AG04450 (cell line): ENCODE data around the gene DPP9. TPM values are rescaled to one million over a fixed set of nuclear protein-coding genes. Genes with fewer than 3 reads are reported as not detected.

Source experiments
- CTCF ChIA-PET: fragments of 300-600, 350-600 bp; formaldehyde crosslinking; extraction: SDS; loops from one replicate; lab custom pipeline; 2022; ENCODE audit warnings: antibody characterized with exemption, inconsistent platforms; lab: Charles Lee
- POLR2A ChIA-PET: fragments of 350-600 bp; formaldehyde crosslinking; extraction: SDS; loops from one replicate; lab custom pipeline; 2021; ENCODE audit warnings: antibody characterized with exemption, inconsistent platforms; lab: Yijun Ruan, JAX
- DNase-seq: peaks from one replicate; pipeline ENCODE4 v3.0.0-alpha.2; 2011; ENCODE audit warnings: low read depth, low spot score
- H3K27ac ChIP-seq: one replicate; pipeline ENCODE4 v1.5.1; 2012; ENCODE audit warnings: low read depth, low read length, control low read depth
- H3K27me3 ChIP-seq: one replicate; pipeline ENCODE4 v1.6.0; 2012; ENCODE audit warnings: low read length; ENCODE audit not compliant: control insufficient read depth, insufficient read depth
- H3K4me3 ChIP-seq: 2 replicates; pipeline ENCODE4 v1.5.1; 2011; ENCODE audit warnings: mild to moderate bottlenecking, low read depth, low read length, control low read depth
- H3K9me3 ChIP-seq: 2 replicates; pipeline ENCODE4 v1.5.1; 2012; ENCODE audit warnings: low read length; ENCODE audit not compliant: control insufficient read depth, insufficient read depth
- CTCF ChIP-seq: IDR thresholded peaks from 2 replicates; pipeline ENCODE4 v1.5.1; 2011; ENCODE audit warnings: low read depth, low read length, control low read depth, inconsistent platforms
- polyA minus RNA-seq: library from RNA; depleted of rRNA, polyadenylated mRNA; stranded (reverse); fragments of >200 nt; gene quantifications from 2 replicates; pipeline ENCODE4 v1.2.3, GENCODE V29; 2011; rRNA and poly(A)+ RNA removed
- polyA plus RNA-seq: library from polyadenylated mRNA; depleted of rRNA; stranded (reverse); fragments of >200 nt; gene quantifications from 2 replicates; pipeline ENCODE4 v1.2.3, GENCODE V29; 2011; rRNA removed

Gene DPP9
- polyA plus RNA-seq (5.6 and 9.0 TPM in 2 replicates), polyA minus RNA-seq (8.5 and 15.2 TPM in 2 replicates)

- no peaks in the 10 kb centered on the region; the same call in 1 of the 2 replicates for H3K9me3 ChIP-seq
- TF ChIP-seq CTCF = peak; percentile 31
- H3K4me3 ChIP-seq = peak within 1 kb of the TSS; percentile 97
- peak within 1 kb of the TSS; percentile 39 for H3K27ac ChIP-seq
- peak; percentile 96 for DNase-seq
- H3K27me3 ChIP-seq = no peaks in the 10 kb centered on the region
- CTCF ChIA-PET = interaction anchor here (0.8 to 3.4 kb wide), 2 partner anchors 9 to 67 kb away, joined by 3 to 13 read pairs; no protein-coding TSS in a partner anchor
- POLR2A ChIA-PET = interaction anchor here (0.7 to 1.9 kb wide), 2 partner anchors 67 to 253 kb away, joined by 5 to 12 read pairs; partner anchors contain the start of gene FEM1A
Observed at GRCh38 chr19:4723595-4724514, at the start of gene DPP9. Gene DPP9 (minus strand): TSS chr19:4723842. CDS start chr19:4719906, 3,936 bp downstream.

- ChIA-PET CTCF (no interaction called here), POLR2A (no interaction called here)
- H3K27ac ChIP-seq = no peak overlapping the region
- no peak for TF ChIP-seq CTCF
- DNase-seq = no peak
- peaks cover 7% of the 10 kb centered on the region; the same call in 1 of the 2 replicates for H3K9me3 ChIP-seq
- H3K4me3 ChIP-seq = no peak overlapping the region
- H3K27me3 ChIP-seq = peaks cover 5% of the 10 kb centered on the region
Observed at GRCh38 chr19:4773047-4773640, 49.5 kb upstream of the DPP9 start.

GRCh38 chr19:4772566-4772965 is 48.9 kb upstream of the DPP9 start:
- DNase-seq = no peak
- Histone ChIP-seq H3K9me3 (peaks cover 7% of the 10 kb centered on the region; the same call in 1 of the 2 replicates), H3K4me3 (no peak overlapping the region), H3K27me3 (peaks cover 5% of the 10 kb centered on the region), H3K27ac (no peak overlapping the region)
- POLR2A ChIA-PET = no interaction called here
- no peak for TF ChIP-seq CTCF
- CTCF ChIA-PET = no interaction called here

- CTCF ChIA-PET = interaction anchor here (1.0 to 1.5 kb wide), 3 partner anchors 8 to 40 kb away, joined by 3 to 6 read pairs (median 4); partner anchors contain the start of gene FEM1A
Observed at GRCh38 chr19:4768934-4769777, 45.5 kb upstream of the DPP9 start.

More at GRCh38 chr19:4768934-4769777, 45.5 kb upstream of the DPP9 start:
- no peak overlapping the region for H3K4me3 ChIP-seq
- POLR2A ChIA-PET = interaction anchor here (0.5 to 0.6 kb wide), 2 partner anchors 118 to 1251 kb away, joined by 3 to 10 read pairs; no protein-coding TSS in a partner anchor
- no peaks in the 10 kb centered on the region for H3K27me3 ChIP-seq
- no peak for TF ChIP-seq CTCF
- peaks cover 7% of the 10 kb centered on the region; the same call in 1 of the 2 replicates for H3K9me3 ChIP-seq
- no peak overlapping the region for H3K27ac ChIP-seq
- peak; percentile 61 for DNase-seq
